ENCODE measurements around the gene ARNT2. TPM values are rescaled to one million over a fixed set of nuclear protein-coding genes. Genes with fewer than 3 reads are reported as not detected.

The ARNT2 gene
- total RNA-seq, 1 donor from 2014 or later = 0.87 TPM

DNA sequence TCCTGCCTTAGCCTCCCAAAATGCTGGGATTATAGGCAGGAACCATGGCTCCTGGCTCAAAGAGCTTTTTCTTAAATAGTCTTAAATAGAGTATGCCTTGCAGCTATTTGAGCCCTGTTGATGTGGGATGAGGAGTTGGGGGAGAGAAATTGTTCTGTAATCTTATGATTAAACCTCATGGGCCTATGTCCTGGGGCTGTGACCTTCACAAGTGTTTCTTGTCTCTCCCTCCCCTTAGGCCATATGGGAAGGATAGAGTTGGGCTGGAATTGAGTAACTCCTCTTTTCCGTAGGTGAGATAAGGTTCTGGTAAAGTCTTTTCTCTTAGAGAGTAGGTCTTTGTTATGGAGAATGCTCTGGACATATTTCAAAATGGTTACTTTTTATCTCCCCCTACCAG lies 114.3 kb downstream of the ARNT2 start:
- Mint-ChIP-seq H3K36me3 (ENCODE audit: low read depth, unreplicated experiment) (no peaks in the 10 kb centered on the region), H3K4me3 (ENCODE audit: unreplicated experiment) (no peak overlapping the region), H3K27ac (ENCODE audit: unreplicated experiment) (no peak overlapping the region), H3K4me1 (ENCODE audit: unreplicated experiment) (no peaks in the 10 kb centered on the region), H3K27me3 (ENCODE audit: unreplicated experiment) (peaks cover 3% of the 10 kb centered on the region), H3K9me3 (ENCODE audit: unreplicated experiment) (no peaks in the 10 kb centered on the region)
- TF ChIP-seq CTCF (IDR thresholded peaks at IDR 0.05; ENCODE audit: unreplicated experiment) = no peak
- no peak for DNase-seq (ENCODE audit: low spot score)

GRCh38 chr15:80523746-80524145 lies 119.6 kb downstream of the ARNT2 start:
- no peaks in the 10 kb centered on the region for H3K4me1 Mint-ChIP-seq (ENCODE audit: unreplicated experiment)
- no peaks in the 10 kb centered on the region for H3K27me3 Mint-ChIP-seq (ENCODE audit: unreplicated experiment)
- H3K36me3 Mint-ChIP-seq (ENCODE audit: low read depth, unreplicated experiment) = no peaks in the 10 kb centered on the region
- H3K9me3 Mint-ChIP-seq (ENCODE audit: unreplicated experiment) = no peaks in the 10 kb centered on the region
- TF ChIP-seq CTCF (IDR thresholded peaks at IDR 0.05; ENCODE audit: unreplicated experiment) = no peak
- no peak overlapping the region for H3K4me3 Mint-ChIP-seq (ENCODE audit: unreplicated experiment)
- no peak overlapping the region for H3K27ac Mint-ChIP-seq (ENCODE audit: unreplicated experiment)
- DNase-seq (ENCODE audit: low spot score) = no peak

DNA sequence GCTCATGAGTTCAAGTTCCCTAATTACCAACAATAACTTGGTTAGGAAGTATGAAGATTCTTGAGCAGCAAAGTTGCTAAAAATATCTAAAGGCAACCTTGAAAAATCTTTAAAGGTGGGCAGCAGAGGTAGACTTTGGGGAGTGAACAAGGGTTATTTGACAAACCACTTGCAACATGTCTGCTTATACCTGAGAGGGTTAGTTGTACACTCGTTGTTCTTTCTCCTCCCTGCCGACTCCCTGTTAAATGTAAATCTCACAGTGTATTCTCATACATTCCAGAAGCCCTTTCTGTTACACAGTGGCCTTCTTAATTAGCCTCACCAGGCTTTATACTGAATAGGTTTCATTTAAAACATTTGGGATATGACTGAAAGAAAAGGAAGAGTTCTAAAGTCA lies 121.7 kb downstream of the ARNT2 start:
- H3K4me3 Mint-ChIP-seq (ENCODE audit: unreplicated experiment) = no peak overlapping the region

DNA sequence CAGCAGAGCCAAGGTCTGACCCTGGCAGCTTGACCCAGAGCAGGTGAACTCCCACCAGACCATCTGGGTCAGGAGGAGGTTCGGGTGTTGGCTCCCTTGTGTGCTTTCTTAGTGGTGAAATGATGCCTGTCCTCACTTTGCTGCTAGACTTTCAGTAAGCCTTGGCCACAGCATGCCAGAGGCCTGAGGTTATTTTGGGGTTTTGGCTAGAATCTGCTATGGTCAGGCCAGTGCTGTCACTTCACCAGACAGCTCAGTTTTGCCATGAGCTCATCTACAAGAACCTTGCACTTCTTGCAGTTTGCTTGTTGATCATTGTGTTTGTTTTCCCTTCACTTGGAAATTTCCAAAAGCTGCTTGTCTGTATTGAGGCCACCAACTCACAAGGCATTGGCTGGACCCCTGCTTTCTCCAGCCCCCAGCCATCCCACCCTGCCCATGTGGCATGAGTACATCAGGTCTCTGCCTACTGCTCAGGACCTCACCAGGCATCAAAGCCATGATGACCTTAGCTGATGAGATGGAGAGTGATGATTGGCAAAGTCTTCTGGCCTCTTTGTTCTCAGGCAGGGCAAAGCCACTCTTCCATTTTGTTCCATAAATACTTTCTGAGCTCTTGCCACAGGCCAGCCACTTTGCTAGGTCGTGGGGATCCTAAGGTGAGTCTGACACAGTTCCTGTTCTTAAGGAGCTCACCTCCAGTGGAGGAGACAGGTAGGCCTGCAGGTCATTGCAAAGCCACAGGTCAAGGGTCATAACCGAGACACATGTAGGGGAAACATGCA lies 122.6 kb downstream of the ARNT2 start:
- Mint-ChIP-seq H3K9me3 (ENCODE audit: unreplicated experiment) (no peaks in the 10 kb centered on the region), H3K36me3 (ENCODE audit: low read depth, unreplicated experiment) (no peaks in the 10 kb centered on the region), H3K4me3 (ENCODE audit: unreplicated experiment) (no peak overlapping the region), H3K27ac (ENCODE audit: unreplicated experiment) (no peak overlapping the region), H3K4me1 (ENCODE audit: unreplicated experiment) (no peaks in the 10 kb centered on the region), H3K27me3 (ENCODE audit: unreplicated experiment) (no peaks in the 10 kb centered on the region)
- DNase-seq (ENCODE audit: low spot score) = no peak
- no peak for TF ChIP-seq CTCF (IDR thresholded peaks at IDR 0.05; ENCODE audit: unreplicated experiment)

More for the DNA sequence above, 121.7 kb downstream of the ARNT2 start:
- Mint-ChIP-seq H3K4me1 (ENCODE audit: unreplicated experiment) (no peaks in the 10 kb centered on the region), H3K27me3 (ENCODE audit: unreplicated experiment) (no peaks in the 10 kb centered on the region), H3K36me3 (ENCODE audit: low read depth, unreplicated experiment) (no peaks in the 10 kb centered on the region), H3K27ac (ENCODE audit: unreplicated experiment) (no peak overlapping the region), H3K9me3 (ENCODE audit: unreplicated experiment) (no peaks in the 10 kb centered on the region)
- no peak for DNase-seq (ENCODE audit: low spot score)
- no peak for TF ChIP-seq CTCF (IDR thresholded peaks at IDR 0.05; ENCODE audit: unreplicated experiment)

GRCh38 chr15:80527406-80527805 lies 123.2 kb downstream of the ARNT2 start:
- Mint-ChIP-seq H3K9me3 (ENCODE audit: unreplicated experiment) (no peaks in the 10 kb centered on the region), H3K27ac (ENCODE audit: unreplicated experiment) (no peak overlapping the region), H3K4me1 (ENCODE audit: unreplicated experiment) (no peaks in the 10 kb centered on the region), H3K36me3 (ENCODE audit: low read depth, unreplicated experiment) (no peaks in the 10 kb centered on the region), H3K4me3 (ENCODE audit: unreplicated experiment) (no peak overlapping the region), H3K27me3 (ENCODE audit: unreplicated experiment) (no peaks in the 10 kb centered on the region)
- no peak for DNase-seq (ENCODE audit: low spot score)
- no peak for TF ChIP-seq CTCF (IDR thresholded peaks at IDR 0.05; ENCODE audit: unreplicated experiment)

Measured in endothelial cell (in vitro differentiated cells).